GM19238 (cell line): ENCODE measurements around the gene EPN3.
A peak's percentile ranks its signal among the peaks of the same experiment; 100 is the strongest.

Experiments used
- DNase-seq: peaks from one replicate; pipeline ENCODE4 v3.0.0; 2011; ENCODE audit warnings: low spot score; ENCODE audit not compliant: insufficient read length

Gene EPN3

DNA sequence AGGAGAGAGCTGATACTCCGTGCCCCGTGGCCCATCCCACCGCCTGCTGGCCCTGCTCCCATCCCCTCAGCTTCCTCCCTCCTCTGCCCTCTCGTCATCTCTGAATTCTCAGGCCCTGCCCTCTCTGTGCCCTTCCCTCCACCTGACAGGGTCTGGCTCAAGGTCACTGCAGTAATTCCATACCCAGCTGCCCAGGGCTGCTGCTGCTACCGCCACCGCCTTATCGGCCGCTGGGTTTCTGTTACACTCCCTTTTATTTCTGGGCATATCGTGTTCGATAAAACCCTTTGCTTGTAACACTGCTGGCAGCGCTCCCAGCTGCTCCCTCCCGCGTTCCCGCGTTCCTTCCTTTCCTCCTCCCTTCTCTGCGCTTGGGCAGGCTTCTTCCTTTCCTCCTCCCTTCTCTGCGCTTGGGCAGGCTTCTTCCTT, 1.2 kb downstream of the EPN3 start:
- no peak for DNase-seq

DNA sequence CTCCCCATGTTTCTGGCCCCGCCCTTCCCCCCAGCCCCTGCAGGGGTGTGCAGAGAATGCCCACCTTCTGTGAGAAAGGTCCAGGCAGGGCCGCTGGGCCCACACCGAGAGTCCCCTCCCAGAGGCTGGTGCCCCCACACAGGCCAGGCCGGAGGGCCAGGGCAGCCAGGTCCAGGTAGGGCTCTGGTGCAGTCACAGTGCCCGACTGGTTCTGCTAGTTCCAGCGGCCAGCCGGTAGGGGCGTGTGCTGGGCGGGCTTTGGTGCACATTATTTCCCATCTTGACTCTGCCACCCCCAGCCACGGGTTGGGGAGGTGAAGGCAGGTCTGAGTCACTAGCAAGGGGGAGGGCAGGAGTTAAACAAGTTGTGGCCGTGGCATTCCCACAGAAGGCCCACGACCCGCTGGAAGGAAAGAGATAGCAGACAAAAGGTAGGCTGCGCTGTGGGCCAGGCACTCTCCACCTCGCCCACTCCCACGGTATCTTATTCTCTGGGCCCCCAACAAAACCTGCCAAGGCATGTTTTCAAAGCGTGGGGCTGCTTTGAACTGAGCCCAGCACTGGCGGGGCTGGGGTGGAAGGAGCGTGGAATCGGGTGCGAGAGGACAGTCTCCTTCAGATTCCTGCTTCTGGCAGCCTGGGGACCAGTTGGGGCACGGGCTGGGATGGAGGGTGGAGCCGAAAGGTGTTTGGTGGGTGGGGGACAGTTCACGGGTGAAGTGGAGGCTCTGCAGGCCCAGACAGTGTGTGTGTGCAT, 1.9 kb downstream of the EPN3 start:
- no peak for DNase-seq

DNA sequence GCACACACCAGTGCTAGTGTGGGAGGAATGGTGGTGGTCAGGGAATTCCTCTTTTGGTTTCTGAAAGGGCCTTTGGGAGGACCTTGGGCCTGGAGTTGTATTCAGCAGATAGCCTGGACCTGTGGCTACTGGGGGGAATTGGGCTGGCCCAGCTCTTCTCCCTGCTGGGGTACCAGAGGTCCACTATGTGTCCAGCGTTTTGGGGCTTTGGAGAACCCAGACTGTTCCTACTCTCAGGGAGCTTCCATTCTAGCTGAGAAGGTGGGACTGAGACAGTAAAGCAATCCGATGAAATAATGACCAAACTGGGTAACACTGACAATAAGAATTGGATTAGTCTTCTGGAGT, 2.4 kb downstream of the EPN3 start:
- no peak for DNase-seq

DNA sequence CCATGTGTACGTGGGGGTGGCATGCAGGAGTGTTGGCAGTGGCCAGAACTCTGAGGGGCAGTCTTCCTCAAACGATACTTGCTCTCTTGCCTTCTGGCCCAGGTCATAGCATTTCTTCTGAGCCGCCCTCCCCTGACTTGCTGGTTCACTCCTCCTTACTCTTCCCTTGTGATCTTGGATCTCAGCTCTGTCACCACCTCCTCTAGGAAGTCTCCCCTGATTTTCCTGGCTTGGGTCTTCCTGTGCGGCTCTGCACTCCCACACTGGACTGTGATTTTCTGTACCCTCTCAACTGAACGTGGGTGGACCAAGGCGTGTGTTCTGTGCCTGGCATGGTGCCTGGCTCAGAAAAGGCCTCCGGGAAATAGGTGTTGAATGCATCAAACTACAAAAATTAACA, 2.9 kb downstream of the EPN3 start:
- no peak for DNase-seq

DNA sequence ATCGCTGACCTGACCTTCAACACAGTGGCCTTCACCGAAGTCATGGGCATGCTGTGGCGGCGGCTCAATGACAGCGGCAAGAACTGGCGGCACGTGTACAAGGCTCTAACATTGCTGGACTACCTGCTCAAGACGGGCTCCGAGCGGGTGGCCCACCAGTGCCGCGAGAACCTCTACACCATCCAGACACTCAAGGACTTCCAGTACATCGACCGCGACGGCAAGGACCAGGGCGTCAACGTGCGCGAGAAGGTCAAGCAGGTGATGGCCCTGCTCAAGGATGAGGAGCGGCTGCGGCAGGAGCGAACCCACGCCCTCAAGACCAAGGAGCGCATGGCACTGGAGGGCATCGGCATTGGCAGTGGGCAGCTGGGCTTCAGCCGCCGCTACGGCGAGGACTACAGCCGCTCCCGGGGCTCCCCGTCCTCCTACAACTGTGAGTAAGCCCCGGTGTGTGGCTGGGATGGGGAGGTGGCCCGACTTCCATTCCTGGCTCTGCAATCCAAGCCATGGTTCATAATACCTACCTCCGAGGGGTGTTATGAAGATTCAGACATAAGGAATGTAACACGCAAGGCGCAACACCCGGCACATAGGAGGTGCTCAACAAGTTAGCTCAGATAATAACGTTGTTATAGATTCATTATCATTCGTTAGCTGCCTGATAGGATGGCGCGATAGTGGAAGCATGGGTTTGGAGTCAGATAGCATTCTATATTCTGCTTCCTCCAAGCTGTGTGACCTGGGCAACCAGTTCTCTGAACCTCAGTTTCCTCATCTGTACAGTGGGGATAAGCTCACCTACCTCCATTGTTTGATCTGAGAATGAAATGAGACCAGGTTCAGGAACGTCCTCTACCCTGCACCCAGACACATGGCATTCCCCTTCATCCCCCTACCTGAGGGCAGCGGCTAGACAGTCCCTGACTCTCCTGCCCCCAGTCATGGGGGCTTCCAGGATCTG, 4.4 kb downstream of the EPN3 start:
- DNase-seq, result no peak

DNA sequence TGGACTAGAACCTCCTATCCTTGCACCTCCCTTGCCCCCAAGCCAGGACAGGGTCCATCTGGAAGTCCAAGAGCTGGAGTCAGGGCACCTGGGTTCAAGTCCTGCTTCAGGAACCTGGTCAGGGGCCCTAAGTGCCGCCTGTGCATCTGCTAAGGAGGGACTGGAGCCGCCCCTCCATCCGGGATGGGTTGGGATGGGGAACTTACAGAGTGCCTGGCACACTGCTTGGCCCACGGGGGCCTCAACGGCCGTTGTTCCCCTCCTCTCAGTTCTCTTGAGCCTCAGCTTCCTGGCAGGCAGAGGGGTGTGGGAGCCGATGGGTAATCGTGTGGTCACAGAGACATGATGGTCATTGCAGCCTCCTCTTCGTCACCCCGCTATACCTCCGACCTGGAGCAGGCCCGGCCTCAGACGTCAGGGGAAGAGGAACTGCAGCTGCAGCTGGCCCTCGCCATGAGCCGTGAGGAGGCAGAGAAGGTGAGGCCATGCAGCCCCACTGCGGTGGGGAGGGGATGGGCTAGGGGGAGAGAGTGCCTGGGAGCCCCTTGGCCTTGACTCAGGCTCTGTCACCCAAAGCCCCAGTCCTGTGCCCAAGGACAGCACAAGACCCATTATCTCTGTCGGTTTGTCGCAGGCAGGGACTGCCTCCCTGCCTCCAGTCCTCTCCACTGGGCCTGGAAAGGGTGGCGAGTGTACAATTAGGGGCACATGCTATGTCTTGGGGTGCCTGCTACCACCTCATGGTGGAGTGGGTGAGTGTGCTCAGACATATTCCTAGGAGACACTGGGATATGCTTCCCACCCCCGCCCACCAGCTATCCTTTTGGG, 5.4 kb downstream of the EPN3 start:
- no peak for DNase-seq

DNA sequence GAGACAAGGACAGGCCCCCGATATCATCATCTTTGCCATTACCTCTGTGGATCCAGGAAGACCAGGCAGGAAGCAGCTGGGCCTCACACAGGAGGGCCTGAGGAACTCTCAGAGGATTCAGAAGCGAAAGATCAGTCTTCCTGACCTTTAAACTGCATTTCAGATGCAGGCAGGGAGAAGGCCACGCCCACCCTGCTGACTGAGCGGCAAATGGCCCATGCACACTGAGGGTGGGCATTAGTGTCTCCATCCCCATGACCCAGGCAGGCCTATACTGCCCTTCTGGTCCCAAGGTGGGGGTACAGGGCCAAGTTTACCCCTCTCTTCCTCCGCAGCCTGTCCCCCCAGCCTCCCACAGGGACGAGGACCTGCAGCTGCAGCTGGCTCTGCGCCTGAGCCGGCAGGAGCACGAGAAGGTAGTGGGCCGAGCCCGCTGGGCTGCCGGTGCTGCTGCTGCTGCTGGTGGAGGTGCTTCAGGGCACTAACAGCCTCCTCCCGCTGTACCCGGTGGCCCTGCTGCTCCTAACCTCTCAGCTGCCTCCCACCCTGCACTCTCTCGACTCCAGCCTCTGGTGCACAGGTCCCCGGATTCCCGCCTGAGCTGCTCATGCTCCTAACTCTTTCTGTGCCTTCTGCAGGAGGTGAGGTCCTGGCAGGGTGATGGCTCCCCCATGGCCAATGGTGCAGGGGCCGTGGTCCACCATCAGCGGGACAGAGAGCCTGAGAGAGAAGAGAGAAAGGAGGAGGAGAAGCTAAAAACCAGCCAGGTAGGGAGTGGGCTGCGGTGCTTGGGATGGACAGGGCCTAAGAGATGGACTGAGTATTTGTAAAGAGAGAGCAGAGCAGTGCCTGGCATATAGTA, 6.2 kb downstream of the EPN3 start:
- no peak for DNase-seq

DNA sequence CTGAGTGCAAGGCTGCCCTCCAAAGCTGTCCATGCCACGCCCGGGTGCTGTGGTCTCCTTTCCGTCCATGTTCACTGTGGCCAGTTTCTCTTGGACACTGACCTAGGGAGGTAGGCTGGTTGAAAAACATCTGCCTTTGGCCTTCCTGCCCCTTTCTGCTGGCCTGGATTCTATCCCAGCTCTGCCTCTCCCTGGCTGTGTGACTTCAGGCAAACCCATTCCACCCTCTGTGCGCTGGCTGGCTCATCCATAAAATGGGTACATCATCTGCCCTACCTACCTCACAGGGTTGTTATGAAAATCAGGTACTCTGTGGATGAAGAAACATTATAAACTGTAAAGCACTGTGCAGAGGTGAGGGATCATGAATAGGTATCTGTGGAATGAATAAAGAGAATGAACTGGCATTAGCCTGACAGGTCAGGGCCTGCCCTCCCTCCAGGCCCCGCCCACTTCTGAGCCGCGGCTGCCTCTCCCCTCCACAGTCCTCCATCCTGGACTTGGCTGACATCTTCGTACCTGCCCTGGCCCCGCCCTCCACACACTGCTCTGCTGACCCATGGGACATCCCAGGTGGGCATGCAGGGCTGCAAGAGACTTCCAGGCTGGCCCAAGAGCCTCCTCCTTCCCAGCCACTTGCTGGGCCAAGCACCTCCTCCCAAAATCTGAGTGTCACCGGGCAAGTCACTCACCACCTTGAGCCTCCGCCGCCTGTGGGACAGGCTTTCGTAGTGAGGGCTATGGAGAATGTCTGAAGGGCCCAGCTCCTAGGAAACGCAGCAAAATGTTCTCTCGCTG, 7.4 kb downstream of the EPN3 start:
- DNase-seq, result no peak

DNA sequence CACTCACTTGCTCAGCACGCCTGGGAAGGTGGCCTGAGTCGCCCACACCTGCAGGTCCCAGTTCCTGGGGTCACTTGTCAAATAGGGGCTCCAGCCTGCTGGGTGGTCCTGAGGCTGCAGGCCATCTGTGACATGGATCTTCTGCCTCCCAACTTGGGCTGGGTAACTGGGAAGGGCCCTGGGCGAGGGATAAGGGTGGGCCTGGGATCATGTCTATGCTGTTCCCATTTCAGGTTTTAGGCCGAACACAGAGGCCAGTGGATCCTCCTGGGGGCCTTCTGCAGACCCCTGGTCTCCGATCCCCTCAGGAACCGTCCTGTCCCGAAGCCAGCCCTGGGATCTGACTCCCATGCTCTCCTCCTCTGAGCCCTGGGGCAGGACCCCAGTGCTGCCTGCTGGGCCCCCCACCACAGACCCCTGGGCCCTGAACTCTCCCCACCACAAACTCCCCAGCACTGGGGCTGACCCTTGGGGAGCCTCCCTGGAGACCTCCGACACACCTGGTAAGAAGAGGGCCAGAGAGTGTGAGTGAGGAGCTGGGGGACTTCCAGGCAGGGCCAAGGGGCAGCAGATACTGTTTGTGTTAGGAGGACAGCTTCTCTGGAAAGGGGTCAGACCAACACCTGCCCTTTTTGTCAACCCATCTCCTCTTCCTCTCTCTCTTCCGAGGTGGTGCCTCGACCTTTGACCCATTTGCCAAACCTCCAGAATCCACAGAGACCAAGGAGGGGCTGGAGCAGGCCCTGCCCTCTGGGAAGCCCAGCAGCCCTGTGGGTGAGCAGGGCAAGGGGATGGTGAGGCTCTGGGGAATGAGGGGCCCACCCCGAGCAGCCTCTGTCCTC, 8.2 kb downstream of the EPN3 start:
- no peak for DNase-seq

DNA sequence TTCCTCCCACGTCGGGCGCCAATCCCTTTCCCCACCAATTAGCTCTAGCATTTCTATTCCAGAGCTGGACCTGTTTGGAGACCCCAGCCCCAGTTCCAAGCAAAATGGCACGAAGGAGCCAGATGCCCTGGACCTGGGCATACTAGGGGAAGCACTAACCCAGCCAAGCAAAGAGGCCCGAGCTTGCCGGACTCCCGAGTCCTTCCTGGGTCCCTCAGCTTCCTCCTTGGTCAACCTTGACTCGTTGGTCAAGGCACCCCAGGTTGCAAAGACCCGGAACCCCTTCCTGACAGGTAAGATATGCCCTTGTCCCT, 8.8 kb downstream of the EPN3 start:
- DNase-seq, result no peak

DNA sequence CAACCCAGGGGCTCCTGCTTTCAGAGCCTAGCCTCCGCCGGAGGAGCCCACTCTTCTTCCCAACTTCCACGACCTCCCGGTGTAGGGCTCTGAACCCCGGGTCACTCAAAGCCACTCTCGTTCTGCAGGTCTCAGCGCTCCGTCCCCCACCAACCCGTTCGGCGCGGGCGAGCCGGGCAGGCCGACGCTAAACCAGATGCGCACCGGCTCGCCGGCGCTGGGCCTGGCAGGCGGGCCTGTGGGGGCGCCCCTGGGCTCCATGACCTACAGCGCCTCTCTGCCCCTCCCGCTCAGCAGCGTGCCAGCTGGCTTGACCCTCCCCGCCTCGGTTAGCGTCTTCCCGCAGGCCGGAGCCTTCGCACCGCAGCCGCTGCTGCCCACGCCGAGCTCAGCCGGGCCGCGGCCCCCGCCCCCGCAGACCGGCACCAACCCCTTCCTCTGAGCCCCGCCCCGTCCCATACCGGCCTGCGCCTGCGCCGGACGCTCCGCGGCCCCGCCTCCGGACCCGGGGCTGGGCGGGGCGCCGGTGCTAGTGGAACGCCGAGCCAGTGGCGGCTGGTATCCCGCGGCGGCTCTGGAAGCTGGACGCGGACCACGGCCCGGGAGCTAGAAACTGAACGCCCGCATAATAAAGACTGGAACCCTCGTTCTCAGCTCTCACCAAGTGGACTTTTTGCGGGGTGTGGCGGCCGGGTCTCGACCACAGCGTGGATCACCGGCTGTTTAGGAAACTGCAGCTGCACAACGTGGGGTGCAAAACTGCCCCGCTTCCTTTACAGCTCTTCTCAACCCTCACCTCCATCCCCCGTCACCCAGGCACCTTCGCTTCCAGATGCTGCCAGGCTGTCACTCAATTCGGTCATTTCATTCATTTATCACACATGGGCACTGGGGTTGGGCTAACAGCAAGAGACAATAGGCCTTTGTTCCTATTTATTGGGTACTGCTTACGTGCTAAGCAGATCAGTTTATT, 9.5 kb downstream of the EPN3 start:
- peak; percentile 97 for DNase-seq

DNA sequence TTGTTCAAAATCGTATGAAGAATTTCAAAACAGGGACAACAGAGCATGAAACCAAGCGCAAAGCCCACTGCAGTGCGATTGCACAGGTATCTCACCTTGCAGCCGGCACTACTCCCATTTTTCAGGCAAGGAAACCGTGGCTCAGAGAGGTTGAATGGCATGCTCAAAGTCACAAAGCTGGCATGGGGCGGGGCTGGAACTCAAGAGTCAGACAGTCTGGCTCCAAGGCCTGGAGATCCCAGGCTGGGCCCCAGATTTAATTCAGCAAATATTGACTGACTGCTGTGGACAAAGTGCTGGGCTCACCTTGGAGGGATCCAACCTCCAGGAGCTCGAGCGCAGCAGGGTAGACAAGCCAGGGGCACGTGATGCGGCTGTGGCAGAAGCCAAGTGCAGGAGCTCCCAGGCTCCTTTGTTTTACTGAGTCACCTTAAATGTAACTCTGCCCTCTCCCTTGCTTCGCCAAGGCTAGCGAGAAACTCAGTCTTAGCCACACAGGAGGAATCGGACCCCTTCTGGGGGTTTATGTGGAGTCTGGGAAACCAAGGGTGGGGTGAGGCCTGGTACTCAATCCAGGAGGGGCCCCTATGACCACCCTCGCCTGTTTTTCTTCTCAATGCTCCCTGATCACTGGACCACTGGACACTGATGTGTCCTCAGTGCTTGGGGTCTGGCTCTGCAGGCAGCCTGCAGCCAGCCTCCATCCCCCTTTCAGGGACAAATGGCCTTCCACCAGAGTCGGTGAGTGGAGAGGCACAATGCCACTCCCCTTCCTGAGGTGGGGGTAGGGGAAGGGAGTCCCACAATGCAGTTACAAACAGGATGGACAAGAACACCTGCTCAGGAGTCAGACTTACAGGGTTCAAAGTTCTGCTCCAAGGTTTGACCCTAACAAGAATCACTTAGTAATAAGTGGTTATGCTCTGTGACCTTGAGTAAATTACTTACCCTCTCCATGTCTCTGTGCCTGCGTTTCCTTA, 10.6 kb downstream of the EPN3 start:
- DNase-seq, result no peak

DNA sequence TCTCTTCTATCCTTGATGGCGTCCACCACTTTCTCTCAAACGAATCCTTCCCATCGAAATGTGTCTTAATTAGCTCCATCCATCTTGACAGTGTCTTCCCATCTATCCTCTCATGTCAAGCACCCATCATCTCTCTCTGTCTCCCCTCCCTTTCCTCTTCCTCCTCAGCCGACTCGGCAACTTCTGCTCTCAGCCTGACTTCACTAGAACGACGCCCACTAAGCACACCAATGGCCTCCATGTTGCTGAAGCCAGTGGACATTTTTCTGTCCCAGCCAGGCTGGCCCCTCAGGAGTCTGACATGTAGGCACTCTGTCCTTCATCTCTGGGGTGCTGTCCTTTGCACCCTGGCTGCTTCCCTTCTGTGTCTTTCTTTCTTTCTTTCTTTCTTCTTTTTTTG, 12.0 kb downstream of the EPN3 start:
- DNase-seq, result no peak

DNA sequence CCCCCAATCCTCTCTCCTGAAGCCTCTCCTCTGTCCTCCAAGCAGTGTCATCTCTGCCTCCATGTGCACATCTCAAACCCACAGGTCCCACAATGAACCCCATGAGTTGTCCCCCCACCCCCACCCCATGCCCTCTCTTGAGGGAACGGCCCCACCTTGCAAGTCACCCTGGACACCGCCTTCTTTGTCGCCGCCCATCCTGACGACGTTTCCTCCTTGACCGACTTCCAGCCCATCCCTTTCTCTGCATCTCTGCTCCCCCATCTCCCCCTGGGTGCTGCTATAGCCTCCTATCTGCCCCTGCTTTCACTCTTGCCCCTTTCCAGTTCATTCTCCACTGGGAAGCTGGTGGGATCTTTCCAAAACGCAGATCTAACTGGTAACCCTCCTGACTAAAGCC, 12.8 kb downstream of the EPN3 start:
- DNase-seq, result no peak

DNA sequence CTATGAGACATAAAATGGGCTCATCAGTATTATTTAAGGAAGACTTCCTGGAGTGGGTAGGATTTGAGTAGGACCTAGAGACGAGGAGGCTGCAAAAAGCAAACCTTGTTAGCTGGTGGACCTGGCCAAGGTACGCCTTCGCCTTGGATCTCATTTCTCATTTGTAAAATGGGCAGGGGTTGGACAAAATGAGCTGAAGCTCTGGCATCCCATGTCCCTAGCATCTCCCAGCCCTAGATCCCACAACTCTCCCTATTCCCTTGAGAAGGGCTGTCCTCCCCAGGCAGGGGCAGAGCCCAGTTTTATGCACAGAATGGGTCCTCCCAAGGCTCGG, 14.1 kb downstream of the EPN3 start:
- DNase-seq, result no peak

DNA sequence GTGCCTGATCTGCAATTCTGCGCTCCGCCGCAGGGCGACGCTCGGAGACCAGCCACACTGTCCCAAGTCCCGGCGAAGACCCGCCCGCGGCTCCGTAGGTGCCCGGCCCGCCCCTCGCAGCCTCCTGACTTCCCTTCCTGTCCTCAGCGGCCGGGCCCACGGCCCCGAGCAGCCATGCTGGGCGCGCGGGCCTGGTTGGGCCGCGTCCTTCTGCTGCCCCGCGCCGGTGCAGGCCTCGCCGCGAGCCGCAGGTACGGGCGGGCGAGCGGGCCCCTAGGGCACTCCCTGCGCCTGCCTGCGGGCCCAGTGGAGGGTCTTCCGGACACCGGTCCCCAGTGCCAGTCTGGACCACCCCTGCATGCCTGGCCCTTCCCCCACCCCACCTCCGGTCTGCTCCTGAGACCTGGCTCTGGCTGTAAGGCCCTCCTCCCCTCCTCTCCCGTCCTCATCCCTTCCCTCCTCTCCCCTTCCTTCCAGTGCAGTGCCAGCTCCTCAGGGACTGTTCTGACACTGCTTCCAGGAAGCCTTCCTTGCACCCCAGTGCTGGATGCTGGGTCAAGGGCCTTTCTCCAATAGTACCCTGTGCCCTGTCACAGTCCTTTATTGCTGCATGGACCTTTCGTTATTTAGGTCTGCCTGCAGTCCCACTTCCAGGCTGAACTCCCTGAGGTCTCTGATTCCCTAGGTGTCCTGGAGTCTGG, 14.7 kb downstream of the EPN3 start, which contains the start of gene SPATA20:
Gene SPATA20, plus strand, starts transcription at position 140 of the 701 bp plus-strand sequence. Its CDS starts 35 bp downstream, at position 175.
- DNase-seq, result peak; percentile 82
